Activated CD8-positive, alpha-beta memory T cell treated with anti-CD3 and anti-CD28 coated beads for 1 hour (primary cell): ENCODE data around the gene MMP17.
"Not testable (repeated sequence)": the region's sequence is repeated elsewhere in the genome, so short reads cannot be mapped to it uniquely, and the experiment has no call there.

Experiments
- DNase-seq, 2 donors: peaks; one replicate each; pipeline ENCODE4 v3.0.0-alpha.2; 2020; ENCODE audit warnings: low read depth in 1 of 2; ENCODE audit errors: extremely low read depth in 1 of 2

MMP17 gene

DNA sequence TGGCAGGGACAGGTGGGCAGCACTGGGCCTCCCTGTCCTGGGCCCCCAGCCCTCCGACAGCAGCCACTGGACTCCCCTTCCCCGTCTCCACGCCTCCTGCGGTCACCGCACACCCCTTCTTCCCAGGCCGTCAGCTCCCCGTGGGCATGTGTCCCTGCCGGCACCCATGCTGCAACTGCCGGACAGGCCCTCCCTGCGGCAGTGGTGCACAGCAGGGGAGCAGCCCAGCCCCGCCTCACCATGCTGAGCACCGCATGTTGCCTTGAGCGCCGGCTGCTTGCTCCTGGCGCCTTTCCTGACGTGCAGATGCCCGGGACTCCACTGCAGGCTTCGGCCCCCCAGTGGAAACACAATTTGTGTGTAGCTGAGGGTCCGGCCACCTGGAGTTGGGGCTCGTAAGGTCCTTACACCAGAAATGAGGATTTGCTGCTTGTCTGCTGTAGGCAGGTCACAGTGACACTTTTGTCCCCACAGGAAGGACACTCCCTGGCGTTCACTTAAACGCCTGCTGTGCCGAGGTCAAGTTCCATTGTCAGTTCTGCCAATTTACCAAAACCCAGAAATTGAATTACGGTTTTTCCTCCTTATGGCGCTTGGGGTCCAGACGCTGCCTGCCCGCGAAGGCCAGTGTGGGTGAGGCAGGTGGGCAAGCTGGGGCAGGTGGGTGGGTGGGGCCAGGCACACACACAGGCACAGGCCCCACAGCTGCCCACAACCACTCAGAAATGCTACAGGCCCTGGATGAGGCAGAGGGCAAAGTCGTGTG is 28.2 kb upstream of the MMP17 start:
- no peak for DNase-seq

DNA sequence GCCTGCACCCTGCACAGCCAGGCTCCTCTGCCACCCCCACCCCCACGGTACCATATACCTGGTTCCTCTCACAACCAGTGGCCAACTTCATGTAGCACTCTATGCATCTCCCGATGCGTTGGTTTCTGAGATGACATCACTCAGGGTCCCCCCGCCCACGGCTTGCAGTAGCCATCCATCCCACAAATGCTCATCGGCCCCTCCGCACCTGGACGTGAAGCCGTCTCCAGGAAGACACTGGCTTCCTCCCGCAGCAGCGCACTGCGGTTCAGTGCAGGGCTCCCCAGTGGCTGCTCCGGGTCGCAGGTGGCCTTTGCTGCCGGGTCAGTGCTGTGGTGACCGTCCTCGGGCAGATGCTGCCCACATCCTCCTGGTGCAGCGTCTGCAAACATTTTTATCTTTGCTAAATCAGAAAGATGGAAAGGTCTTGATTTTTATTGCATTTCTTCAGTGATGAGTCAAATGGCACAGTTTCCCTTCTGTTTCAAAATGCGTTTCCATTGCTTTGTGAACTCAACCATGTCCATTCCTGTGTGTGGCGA is 27.5 kb upstream of the MMP17 start:
- DNase-seq: no peak

DNA sequence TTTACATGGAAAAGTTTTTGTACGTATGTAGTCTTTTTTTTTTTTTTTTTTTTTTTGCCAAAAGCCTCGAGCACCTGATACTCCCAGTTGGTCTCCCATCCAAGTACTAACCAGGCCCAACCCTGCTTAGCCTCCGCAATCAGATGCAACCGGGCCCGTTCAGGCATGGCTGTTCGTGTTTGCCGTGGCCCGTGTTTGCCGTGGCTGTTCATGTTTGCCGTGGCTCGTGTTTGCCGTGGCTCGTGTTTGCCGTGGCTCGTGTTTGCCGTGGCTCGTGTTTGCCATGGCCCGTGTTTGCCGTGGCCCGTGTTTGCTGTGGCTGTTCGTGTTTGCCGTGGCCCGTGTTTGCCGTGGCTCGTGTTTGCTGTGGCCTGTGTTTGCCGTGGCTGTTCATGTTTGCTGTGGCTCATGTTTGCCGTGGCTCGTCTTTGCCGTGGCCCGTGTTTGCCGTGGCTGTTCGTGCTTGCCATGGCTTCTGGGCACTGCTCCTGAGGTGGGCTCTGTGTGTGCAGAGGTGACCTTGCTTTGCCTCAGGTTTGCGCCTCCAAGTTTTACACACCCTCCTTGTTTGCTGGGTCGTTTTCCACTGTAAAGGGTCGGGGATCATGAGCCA is 26.8 kb upstream of the MMP17 start:
- no peak for DNase-seq

DNA sequence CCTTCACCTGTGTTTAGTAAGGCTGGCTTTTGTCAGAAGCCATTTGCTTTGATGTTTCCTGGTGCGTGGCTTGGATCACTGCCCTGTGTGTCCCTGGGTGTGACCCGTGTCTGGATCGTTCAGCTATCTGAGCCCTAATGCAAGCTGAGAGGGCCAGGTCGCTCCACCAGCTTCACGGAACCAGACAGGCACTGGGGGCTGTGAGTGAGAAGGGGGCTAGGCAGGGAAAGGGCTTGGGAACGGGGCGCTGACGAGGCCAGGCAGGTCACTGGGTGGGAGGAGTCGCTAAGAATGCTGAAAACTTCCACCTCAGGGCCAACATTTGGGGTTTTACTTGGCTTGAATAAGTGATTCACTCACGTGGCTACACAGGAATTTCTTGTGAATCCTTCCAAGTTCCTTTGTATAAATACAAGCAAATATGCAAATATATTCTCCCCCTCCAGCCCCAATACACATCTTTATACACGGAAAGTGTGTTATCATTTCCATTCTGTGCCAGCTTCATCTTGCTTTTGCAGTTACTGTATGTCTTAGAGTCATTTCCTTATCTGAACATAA is 24.2 kb upstream of the MMP17 start:
- DNase-seq: no peak

DNA sequence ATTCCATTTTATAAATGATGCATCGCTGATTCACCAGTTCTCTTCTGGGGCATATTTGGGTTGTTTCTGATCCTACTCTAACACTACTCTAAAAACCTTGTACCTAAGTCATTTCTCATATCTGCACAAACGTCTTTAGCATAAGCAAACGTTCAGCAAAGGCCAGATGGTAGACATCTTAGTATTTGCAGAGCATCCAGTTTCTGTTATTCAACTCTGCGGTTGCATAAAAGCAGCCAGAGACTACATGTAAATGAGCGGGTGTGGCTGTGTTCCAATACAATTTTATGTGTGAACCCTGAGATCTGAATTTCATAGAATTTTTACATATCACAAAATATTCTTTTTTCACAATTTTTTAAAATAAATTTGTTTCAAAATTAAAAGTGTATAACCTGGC is 22.8 kb upstream of the MMP17 start:
- no peak for DNase-seq

DNA sequence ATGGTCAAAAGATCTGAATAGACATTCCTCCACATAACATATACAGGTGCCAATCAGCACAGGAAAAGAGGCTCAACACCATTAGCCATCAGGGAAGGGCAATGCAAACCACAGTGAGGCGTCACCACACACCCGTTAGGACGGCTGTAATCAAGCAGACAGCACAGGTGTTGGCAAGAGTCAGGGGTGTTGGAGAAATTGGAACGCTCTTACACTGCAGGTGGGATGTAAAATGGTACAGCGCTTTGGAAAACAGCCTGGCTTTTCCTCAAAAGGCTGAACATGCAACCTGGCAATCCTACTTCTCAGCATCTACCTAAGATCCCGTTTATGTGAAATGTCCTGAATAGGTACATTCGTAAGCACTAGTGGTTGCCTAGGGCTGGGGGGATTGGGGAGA is 21.5 kb upstream of the MMP17 start:
- DNase-seq: no peak

DNA sequence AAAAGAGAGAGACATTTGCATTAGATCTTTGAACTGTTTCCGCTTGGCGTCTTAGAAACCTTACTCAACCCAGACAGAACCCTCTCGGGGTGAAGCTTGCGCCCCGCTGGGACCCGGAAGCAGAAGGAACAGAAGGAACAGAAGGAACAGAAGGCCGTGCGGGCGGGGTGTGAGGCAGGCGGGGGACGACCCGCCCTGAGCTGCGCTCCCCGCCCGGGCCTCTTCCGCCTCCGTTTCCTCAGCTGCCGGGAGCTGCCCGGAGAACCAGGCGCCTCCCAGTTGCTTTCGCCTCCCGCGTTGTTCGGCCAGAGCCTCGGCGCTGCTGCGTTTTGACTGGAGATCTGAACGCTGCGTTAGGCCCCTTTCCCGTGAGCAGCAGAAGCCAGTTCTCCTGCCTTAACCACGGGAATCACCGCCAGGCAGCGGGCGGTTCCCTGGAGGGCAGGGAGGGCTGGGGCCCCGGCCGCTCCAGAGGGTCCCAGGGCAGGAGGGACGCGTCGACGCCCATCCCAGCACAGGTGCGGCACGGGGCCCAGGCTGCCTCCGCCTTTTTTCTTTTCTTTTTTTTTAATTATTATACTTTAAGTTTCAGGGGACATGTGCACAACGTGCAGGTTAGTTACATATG is 19.3 kb upstream of the MMP17 start:
- DNase-seq: no peak

DNA sequence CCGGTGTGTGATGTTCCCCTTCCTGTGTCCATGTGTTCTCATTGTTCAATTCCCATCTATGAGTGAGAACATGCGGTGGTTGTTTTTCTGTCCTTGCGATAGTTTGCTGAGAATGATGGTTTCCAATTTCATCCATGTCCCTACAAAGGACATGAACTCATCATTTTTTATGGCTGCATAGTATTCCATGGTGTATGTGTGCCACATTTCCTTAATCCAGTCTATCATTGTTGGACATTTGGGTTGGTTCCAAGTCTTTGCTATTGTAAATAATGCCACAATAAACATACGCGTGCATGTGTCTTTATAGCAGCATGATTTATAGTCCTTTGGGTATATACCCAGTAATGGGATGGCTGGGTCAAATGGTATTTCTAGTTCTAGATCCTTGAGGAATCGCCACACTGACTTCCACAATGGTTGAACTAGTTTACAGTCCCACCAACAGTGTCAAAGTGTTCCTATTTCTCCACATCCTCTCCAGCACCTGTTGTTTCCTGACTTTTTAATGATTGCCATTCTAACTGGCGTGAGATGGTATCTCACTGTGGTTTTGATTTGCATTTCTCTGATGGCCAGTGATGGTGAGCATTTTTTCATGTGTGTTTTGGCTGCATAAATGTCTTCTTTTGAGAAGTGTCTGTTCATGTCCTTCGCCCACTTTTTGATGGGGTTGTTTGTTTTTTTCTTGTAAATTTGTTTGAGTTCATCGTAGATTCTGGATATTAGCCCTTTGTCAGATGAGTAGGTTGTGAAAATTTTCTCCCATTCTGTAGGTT is 18.5 kb upstream of the MMP17 start:
- DNase-seq: not testable (repeated sequence)

DNA sequence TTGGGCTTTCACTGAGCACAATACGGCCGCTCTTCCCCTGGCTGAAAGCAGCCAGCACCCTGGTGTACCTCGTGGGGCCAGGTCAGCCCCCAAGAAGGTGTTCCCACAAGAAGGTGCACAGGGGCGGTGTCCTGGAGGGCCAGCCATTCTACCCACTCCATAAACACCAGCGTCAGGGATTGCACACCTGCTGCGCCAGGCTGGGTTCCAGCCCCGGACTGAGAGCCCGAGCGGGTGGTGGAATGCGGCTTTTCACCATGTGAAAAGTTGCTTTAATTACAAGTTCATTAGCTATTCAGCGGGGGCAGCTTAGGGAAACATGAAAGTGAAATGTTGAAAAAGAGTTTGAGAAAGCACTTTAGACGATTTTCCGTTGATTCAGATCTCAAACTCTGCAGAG is 17.5 kb upstream of the MMP17 start:
- DNase-seq: no peak

DNA sequence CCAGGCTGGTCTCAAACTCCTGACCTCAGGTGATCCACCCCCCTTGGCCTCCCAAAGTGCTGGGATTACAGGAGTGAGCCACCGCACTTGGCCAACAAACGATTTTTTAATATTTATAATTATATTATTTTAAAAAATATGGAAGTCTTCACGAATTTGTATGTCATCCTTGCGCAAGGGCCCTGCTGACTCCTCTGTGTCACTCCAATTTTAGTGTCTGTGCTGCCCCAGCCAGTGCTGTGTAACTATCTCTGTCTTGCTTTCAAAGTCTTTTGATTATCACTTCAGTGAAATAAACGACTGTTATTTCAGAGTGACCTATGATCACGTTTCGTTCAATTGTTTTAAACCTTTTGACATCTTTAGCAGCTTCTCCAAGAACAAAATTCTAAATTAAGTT is 13.1 kb upstream of the MMP17 start:
- no peak for DNase-seq

DNA sequence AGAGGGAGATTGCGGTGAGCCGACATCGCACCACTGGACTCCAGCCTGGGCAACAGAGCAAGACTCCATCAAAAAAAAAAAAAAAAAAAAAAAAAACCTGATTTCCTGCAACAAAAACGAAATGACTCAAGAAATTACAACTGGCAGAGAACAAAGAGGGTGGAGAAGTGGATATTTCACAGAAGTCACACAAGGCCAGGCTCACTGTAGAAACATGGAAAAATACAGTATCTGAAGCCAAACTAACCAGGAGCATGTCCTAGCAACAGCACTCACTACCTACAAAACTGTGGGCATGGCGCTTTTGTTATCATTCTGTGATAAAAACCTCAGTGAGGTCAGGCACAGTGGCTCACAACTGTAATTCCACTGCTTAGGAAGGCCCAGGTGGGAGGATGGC is 11.7 kb upstream of the MMP17 start:
- DNase-seq: no peak

DNA sequence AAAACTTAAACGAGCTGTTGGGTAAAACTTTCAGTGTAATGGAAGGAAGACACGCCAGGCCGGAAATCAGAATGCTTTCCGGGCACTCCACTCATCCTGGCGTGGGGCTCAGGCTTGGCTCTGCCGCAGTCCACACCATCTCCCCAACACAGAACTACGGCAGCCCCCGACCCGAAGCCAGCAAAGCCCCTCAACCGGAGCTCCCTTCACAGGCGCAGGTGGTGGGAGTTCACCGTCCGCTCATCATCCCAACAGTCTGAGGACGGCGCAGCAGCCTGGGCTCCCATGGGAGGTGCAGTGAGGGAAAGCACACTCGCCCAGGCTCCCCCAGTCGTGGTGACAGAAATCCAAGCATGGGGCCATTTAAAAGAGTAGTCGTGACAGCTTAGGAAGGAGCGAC is 11.0 kb upstream of the MMP17 start:
- no peak for DNase-seq

DNA sequence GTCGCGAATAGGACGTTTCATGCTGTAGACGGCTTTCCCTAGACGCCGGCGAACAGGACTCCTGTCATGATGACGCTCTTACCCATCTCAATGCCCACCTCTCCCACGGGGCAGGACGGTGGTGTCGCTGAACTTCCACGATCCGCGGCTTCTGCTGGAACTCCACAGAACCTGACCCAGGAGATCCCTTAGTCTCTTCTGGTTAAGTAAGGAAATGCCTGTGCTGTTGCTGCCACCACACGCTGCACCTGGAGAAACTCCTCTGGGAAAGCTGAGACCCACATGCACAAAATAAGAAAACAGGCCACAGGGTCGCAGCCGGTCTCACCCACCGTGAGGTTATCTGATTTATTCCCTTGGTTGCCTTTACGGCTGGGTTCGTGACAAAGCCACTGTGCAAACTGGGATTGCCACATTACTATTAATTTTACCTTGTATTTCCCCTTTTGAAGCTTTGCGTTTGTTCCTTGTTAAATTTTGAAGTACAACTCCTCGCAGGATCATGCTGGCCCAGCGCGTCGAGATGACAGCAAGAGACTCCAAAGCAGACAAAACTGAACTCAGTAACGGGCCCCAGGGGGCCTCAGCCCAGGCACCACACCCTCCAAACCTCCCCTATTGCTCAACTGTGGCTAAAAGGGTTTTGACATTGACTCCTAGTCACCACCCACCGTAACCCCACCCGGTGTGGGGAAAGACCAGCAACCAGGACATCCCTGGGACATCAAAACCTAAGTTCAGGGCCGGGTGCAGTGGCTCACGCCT is 9.2 kb upstream of the MMP17 start:
- DNase-seq: no peak

DNA sequence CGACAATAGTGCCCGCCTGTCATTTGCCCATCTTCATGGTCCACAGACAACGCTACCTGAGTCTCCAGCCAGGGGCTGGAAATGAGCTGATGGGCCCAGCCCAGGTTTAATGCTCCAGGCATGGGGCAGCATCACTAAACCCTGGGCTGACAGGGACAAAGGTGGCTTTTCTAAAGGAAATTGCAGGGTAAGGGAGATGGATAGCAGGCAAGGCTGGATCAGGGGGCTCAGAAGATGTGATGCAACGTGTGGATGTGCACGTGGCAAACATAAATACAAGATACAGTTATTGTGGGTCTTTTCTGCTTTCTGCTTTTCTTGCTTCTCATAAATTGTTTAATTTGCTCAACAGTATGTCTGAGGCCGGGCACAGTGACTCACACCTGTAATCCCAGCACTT is 3.7 kb upstream of the MMP17 start:
- no peak for DNase-seq

DNA sequence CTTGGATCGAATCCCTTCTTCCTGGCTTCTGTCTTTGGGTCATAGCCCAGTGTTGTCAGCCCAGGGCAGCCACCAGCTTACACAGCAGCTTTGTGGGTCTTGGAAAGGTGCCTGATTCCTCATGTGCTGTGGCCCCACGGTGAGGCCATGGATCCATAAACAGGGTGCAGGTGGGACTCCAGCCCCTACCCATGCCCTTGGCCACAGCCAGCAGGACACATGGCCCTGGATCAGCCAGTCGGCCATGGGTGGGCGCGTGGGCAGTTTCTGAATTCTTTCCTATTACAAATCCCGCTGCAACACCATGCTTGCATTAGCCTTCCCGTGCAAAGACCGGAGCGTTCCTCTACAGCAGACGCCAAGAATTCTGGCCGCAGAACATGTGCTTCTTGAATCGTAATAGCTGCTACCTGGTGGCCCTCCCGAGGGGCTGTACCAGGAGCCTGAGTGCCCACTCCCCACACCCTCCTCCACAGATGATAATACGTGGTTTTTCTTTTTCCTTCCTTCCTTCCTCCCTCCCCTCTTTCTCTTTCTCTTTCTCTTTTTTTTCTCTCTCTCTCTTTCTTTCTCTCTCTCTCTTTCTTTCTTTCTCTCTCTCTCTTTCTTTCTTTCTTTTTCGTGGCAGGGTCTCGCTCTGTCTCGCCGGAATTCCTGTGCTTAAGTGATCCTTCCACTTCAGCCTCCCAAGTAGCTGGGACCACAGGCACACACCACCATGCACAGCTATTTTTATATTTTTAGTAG is 2.9 kb upstream of the MMP17 start:
- no peak for DNase-seq

DNA sequence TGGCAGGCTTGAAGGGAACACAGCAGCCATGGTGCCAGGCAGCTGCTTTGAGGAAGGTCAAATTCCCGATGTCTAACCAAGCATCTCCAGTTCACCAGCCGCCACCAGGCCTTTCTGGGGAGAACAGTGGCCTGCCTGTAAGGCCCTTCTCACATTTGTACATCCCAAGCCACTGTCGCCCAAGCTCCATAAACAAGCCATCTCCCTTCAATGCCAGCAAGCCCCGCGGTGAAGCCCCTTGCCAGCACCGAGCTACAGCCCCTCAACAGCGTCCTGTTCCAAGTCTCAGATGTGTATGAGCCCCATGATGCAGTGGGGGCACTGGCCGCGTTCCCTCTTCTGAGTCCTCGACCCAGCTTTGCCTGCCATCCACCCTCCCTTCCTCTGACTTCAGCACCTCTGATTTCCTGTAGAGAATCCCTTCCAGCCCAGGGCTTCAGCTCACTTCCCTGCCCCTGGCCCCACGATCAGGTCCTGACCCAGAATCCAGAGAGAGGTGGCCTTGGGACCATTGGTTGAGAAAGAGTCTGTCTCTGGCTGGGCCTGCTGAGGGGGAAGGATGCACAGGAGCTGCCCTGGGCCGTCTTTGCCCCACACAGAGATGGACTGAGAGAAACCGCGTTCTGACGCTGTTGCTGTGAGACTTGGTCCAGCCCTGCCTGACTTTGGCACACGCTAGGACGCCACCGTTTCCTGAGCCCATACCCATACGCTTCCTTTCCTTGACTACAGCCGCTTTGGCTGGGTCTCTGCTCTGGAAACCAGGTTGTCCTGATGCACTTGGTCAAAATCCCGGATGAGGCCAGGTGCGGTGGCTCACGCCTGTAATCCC is 1.9 kb upstream of the MMP17 start:
- no peak for DNase-seq

DNA sequence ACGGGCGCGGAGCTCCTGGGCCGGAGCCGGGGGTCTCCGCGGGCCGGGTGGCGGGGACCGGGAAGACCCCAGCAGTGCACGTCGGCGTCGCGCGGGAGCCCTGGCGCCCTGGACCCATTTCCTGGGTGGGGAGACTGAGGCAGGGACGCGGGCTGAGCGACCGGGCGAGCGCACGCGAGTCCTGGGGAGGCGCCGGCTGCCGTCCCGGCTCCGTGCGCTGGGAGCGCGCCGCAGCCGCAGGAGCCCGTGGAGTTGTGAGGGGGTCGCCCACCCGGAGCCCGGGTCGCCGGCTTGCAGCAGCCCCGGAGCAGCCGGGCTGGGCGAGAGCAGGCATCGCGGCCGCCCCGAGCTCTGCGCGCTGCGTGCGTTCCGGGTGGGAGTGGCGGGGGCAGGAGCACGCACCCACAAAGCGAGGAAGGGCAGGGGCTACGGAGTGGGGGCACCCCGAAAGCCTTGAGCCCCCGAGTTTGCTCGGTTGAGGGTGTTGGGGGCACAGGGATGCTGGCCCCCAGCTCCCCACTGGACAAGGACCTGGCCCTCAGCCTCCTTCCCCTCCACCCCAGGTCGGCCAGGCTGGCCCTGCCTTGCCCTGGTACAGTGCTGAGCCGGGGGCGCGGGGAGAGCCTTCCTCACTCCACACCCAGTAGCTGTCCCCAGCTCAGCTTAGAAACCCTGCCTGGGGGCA is 620 bp downstream of the MMP17 start:
- DNase-seq: no peak

DNA sequence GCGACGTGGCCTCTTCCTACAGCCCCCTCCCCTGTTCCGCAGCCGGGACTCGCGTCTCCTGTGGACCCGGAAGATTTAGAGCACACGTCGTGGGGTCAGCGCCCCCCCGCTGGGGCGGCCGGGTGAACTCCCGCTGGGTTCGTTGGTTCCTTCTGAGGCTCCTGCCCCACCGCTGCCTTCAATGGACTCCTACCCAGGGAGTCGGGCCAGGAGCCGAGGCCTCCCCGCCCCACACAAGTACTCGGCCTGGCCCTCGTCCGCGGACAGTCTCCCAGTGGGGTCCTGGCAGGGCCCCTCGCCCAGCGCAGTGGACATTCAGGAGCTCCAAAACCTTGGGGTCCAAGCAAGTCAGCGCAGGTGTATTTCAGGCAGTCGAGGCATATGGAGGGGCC is 1.2 kb downstream of the MMP17 start:
- DNase-seq: no peak
